RPMI8226 (cell line): ENCODE measurements around the gene FOXO1.

Experiments
- DNase-seq: peaks from one replicate; pipeline ENCODE4 v3.0.0-alpha.2; 2015

FOXO1 gene

DNA sequence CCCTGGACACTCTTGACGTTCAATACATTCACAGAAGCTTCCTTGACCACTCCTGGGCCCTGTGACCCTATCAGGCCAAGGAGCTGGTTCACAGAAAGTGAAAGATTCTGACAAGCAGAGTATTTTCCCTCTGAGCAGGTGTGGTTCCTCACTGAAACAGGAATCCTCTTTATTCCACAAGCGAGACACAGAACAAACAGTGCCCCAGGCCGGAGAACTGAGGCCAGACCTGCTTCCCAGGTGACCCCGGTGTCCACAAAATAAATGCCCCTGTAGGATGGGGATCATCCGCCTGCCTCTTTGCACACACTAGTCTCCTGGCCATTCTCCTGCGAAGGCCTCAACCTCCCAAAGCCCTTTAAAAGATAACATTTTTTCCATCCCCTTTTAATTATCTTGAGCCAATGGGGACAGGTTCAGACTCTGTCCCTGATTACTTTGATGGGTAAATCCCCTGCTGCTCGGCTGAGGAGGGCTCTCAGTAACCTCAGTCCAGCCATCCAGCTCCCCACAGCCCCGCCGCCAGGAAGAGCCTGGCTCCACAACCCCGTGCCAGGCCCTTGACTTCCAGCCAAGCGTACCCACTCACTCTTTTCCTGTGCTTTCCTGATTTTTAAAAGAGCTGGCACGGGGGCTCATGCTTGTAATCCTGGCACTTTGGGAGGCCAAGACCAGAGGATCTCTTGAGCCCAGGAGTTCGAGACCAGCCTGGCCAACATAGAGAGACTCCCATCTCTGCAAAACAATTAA is 129.1 kb downstream of the FOXO1 start:
- no peak for DNase-seq

DNA sequence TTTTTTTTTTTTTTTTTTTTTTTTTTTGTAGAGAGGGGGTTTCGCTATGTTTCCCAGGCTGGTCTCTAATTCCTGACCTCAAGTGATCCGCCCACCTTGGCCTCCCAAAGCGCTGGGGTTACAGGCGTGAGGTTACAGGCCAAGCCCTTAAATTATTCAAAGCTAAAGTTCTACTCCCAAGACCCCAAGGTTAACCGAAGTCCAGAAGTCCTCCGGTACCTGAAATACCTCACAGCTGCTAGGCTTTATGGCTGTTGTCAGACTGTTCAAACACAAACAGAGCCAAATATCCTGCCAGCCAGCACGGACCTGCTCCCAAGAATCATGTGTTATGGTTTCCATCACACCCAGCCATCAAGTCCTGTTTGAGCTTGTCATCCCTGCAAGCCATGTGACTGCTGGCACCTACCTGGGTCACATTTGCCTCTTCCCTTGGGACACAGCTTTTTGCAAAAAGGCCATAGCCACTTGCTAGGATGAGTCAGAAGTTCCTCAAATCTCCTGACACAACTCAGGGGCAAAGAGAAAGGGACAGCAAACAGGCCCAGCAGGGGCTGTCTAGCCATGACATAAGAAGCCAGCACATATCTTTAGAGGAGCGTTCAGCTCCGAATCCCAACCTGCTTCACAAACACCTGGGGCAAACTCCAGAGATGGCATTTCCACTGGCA is 129.9 kb downstream of the FOXO1 start:
- no peak for DNase-seq

DNA sequence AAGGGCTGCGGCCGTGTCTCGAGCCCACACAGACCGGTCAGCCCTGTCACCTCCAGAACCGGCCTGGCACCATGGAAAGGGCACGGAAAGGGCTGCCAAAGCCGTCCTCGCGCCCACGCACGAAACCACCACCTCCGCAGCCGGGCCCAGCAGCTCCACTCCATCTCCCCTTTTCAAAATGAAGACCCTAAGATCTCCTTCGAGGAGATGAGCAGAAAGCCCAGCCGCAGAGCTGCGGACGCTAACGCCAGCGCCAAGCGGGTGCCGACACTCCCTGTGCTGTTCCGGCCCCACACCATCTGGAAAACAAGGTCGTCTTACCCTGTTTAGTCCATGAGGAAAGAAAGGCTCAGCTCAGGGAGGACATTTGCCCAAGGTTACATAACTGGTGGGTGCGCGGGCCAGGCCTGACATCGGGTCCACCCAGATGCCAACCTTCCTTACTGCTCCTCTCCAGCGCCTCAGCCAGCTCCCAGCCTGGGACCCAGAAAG is 131.1 kb downstream of the FOXO1 start:
- DNase-seq, result no peak

DNA sequence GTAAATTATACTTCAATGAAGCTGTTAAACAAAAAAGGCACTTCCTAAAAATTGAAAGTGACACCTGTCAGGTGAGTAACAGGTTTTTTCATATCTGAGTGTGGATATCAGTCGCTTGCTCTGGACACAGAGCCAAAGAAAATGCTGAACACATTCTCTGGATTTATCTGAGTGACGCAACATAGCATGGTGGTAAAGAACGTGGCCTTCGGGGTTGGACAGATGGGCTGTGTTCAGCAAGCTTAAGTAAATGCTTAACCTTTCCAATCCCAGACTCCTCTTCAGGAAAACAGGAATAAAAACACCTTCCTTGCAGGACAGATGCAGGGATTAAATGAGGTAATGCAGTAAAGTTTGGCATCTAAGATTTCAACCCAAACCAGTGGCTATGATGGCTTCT is 132.0 kb downstream of the FOXO1 start:
- no peak for DNase-seq

DNA sequence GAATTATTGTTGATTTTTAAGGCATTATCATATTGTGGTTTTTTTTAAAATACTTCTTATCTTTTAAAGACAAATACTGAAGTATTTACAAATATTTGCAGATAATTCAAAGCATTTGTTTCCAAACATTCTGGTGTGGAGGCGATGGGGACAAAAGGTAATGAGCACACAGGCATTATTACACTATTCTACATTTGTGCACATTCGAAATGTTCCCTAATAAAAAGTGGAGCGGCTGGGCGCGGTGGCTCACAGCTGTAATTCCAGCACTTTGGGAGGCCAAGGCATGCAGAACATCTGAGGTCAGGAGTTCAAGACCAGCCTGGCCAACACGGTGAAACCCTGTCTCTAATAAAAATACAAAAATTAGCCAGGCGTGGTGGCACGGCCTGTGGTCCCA is 133.4 kb downstream of the FOXO1 start:
- no peak for DNase-seq

DNA sequence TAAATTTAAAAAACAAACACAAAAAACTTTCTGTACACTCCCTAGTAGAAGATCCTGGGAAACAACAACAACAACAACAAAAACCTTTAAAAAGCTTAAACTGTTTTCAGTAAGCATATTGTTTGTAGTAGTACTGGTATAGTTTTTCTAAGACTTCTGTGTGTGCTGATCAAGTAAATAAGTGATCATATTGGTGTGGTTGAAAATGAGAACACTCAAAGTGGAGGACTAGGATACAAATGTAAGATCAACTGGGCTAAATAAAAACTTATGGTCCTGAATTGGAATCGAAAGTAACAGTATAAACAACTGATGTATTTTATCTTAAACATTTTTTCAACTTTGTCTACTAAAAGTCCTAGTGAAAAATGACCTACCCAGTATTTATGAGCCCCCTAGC is 135.5 kb downstream of the FOXO1 start:
- no peak for DNase-seq

DNA sequence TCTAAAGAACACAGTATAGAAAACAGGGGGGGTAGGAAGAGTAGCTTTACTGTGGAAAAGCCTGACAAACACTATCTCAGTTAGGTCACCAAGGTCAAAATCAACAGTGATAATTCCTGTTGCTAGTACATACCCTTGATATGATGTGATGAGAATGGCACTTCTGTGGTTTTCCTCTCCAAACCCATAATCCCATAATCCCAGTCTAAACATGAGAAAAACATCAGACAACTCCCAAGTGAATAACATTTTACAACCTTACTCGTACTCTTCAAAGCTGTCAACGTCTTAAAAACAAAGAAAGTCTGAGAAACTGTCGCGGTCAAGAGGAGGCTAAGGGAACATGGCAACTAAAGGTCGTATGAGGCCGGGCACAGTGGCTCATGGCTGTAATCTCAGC is 137.6 kb downstream of the FOXO1 start:
- DNase-seq, result no peak

DNA sequence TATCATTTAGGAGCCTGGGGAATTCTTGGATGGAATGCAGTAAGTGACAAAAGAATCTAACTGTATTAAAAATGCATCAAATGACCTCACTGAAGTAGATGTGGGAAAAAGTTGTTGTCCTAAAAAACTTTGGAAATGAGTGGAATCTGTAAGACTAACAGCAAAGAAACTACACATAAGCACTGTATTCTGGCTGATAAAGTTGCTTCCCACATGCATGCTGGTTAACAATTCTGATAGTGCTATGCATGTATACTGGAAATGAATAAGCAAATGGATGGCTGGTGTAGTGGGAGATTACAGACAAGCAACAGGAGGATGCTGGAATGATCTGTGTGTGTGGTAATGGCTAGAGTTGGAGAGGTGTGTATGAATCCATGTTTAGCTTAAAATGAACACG is 138.5 kb downstream of the FOXO1 start:
- DNase-seq, result no peak

DNA sequence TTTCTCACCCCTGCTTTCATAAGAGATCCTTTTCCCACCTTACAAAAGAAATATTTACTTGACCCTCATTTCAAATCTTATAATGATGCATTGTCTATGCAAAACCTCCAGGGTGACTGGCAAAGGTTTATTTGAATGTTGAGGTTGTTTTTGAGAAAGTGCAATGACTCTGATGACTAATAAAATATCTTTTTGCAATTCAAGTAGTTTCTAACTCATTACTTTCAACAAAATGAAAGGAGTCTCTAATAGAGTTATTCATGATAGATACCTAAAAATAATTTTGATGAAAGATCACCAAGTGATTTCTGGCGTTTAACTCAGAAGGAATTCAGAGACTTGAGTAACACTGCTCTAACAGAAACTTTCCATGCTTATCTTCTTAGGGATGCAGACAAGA is 144.2 kb downstream of the FOXO1 start:
- no peak for DNase-seq

DNA sequence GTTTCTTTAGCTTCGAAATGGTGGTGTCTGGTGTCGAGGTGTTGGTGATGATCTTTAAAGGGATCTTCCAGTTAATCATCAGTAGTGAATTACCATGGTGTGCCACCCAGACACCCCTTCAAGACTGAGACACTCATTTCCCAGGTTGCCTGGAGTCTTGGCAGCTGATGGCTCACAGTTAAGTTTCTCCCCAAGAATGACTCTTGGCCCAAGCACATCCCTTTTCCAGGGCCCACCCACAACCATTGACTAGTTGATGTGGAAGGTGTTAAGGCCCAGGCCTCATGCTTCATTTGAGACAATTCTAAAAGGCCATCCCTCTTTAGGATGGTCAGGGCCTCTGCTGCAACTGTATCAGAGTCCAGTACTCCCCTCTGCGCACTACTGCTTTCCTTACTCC is 145.5 kb downstream of the FOXO1 start:
- no peak for DNase-seq

DNA sequence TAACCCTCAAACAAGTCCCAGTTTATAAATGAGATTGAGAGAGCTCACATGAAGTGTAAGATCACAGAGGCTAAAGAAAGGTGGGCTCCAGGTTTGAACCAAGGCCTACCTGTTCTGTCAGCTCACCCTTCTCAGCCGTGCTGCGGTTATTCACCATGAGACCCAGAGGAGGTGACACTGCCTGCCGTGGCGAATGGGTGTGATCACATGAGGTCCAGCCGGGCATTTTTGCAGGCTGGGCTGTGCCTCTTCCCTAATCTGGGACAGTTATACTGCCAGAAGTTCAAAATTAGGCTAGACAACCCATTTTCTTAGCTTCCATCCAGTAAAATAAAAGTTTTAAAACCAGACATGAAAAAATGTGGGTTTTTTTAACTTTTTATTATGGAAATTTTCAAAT is 146.8 kb downstream of the FOXO1 start:
- DNase-seq, result no peak

DNA sequence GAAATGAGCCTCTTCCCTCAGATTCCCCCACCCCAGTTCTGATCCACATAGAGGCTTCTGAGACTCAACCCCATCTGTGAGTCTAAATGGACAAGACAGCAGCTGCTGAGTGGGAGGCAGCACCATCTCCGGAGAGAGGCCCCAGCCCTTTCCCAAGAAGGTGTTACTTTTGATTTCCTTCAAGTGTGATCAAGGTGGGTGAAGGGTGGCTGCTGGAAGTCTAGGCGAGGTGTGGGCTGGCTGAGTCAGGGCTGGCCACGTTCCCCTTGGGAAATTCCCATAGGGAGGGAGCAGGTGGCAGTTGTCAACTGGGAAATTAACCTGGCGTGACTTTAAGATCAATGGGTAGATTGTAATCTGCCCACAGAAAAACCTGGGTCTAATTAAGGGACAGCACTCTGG is 148.0 kb downstream of the FOXO1 start:
- DNase-seq, result no peak

DNA sequence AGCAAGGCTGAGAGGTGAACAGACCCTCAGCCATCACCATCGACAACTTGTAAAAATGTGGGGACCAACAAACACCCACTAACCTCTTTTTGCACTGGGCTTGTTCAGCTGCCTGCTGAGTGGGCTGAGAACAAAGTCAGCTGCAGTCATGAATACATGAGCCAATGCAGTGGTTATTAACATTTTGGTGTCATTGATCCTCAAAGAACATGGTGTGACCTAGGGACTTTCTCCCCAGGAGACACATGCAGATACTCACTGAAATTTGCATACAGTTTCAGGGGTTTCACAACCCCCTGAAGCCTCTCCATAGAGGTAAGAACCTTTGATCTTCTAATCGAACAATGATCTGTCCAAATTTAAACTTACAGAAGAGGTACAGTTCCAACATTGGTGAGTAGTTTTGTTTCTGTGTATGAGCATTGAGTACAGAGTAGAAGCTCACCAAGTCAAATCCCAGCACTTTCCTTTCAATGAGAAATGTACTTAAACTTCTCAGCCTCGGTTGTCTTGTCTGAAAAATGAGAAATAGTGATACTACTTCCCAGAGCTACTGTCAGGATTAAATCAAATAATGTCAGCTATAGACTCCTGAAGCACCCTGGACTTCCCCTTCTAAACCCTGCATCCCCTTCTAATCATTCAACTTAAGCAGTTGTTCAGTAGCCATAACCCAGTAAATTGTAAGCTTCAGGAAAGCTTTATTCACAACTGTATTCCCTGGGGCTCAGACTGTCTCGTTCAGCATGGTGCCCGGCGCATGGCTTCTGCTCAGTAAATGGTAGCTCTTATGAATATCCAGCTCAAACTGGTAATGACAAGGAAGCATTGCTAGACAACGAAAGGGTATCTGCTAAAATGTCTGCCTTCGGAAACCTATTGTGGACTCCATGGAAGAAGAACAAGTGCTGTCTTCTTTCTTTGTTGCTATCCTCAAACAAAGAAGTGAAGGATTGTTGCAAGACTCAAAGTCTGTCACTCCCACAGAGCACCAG is 148.7 kb downstream of the FOXO1 start:
- DNase-seq, result no peak

DNA sequence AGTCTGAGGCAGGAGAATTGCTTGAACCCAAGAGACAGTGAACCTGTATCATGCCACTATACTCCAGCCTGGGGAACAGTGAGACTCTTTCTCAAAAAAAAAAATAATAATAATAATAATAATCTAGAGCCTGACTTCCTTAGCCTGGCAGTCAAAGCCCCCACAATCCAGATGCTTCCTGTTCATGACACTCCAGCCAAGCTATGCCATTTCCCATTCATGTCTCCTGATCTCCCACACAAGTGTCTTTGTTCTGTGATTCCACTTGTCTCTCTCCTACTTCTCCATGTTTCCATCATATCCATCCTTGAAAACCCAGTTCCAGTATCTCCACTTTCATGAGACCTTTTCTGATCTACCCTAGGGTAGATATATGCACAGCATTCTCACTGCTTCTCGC is 150.7 kb downstream of the FOXO1 start:
- no peak for DNase-seq

DNA sequence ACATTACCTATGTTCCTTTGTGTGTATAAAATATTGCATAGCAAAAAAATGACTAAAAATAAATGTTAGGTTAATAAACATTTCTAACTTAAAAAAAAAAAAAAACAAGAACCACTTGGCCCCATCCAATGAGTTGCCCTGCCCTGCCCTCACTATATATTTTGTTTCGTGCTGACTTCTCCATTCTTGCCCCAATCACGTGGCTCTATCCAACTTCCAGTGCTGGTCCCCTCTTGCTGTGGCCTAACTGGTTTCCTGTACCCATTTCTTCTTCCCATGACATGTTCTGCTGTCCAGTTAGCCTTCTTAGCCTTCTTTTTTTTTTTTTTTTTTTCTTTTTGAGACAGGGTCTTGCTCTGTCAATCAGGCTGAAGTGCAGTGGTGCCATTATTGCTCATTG is 151.6 kb downstream of the FOXO1 start:
- no peak for DNase-seq

DNA sequence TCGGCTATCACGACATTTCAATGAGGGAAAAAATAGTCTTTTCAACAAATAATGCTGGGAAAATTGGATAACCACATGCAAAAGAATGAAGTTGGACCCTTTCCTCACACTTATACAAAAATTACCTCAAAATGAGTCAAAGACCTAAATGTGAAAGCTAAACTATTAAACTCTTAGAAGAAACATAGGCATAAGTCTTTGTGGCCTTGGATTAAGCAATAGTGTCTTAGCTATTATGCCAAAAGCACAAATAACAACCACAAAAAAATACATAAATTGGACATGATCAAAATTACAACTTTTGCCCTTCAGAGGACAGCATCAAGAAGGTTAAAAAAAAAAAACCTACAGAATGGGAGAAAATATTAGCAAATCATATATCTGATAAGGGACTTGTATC is 156.6 kb downstream of the FOXO1 start:
- DNase-seq, result no peak

DNA sequence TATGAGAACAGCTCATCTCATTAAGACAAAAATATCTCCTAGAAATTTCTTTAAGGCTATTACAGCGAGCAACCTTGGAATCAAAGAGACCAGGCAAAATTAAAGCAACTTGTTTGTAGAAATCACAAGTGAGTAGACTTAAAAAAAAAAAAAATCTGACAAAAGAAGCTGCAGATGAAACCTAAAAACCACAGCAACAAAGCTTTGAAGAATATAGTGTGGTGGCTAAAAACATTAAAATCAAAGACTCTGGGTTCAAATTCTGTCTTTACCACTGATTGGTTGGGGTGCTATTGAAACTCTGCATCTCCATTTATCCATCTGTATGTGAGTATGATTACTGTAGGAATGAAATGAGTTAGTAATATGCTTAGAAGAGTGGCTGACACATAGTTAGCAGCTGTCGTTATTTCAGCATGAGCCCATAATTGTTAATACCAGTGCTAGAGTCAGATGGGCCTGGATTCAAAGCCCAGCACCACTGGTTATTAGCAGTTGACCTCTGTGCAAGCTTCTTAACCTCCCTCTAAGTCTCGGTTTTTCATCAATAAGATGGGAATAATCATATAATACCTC is 157.6 kb downstream of the FOXO1 start:
- no peak for DNase-seq

DNA sequence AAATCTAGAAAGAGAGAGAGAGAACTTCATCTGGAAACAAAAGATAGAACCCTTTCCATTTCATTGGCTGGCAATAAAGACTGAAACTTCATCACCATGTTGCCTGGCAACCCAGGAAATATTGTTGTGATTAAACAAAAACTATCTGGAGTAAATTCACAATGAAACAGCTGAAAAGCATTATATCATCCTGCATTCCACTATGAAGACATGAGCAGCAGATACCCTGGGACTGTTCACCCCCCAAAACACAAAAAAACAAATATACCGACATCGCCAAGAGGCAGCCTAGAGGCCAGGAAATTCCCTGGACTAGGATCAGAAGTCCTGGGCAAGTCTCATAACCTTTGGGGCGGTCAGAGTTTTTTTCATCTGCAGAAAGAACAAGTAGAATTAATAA is 158.3 kb downstream of the FOXO1 start:
- no peak for DNase-seq

DNA sequence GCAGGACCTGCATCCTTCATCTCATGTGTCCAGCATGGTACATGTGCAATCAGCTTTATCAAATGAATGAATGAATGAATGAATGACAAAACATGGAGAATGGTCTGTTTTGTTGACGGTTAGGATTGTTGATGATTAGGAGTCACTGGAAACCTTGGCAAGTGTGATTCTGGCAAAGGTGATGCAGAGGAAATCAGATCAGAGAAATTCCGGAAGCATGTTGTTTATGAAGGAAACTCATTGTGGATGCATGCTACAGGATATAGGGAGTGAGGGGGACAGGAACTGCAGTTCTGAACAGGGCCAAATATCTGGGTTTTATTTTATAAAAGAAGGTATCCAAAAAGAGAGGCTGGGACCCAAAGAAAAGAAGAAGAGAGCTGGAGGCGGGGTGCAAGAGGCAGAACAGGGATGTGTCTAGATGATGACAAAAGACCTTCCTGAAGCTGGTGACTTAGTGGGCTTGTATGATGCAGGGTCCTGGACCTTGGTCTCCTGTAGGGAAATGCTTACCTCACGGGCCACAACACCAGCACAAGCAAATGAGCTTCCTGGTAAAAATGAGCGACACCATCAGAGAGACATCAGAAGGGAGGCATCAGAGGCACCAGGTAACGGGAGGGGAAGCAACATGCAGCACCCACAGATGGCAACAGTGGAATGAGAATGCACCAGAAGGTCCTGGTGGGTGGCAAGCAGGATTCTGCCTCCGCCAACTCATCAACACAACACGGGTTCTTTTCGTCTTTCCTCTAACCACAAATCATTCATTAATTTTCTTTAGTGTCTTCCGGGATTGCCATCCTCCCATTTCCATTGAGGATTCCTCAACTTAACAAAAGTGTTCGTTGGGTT is 159.6 kb downstream of the FOXO1 start:
- DNase-seq, result no peak
